Measurements from ENCODE around the gene ATP11B. TPM values are rescaled to one million over a fixed set of nuclear protein-coding genes. Genes with fewer than 3 reads are reported as not detected.

Gene ATP11B
- total and polyA plus RNA-seq, 2 experiments from 2014 or later = 5.8 to 24.7 TPM

- TF ChIP-seq, protein P1, sequence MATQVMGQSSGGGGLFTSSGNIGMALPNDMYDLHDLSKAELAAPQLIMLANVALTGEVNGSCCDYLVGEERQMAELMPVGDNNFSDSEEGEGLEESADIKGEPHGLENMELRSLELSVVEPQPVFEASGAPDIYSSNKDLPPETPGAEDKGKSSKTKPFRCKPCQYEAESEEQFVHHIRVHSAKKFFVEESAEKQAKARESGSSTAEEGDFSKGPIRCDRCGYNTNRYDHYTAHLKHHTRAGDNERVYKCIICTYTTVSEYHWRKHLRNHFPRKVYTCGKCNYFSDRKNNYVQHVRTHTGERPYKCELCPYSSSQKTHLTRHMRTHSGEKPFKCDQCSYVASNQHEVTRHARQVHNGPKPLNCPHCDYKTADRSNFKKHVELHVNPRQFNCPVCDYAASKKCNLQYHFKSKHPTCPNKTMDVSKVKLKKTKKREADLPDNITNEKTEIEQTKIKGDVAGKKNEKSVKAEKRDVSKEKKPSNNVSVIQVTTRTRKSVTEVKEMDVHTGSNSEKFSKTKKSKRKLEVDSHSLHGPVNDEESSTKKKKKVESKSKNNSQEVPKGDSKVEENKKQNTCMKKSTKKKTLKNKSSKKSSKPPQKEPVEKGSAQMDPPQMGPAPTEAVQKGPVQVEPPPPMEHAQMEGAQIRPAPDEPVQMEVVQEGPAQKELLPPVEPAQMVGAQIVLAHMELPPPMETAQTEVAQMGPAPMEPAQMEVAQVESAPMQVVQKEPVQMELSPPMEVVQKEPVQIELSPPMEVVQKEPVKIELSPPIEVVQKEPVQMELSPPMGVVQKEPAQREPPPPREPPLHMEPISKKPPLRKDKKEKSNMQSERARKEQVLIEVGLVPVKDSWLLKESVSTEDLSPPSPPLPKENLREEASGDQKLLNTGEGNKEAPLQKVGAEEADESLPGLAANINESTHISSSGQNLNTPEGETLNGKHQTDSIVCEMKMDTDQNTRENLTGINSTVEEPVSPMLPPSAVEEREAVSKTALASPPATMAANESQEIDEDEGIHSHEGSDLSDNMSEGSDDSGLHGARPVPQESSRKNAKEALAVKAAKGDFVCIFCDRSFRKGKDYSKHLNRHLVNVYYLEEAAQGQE (IDR thresholded peaks at IDR 0.05; ENCODE audit: unreplicated experiment) = no peak
- TF ChIP-seq CREB1 (CRISPR knock-in tag; IDR thresholded peaks at IDR 0.05; ENCODE audit: low read depth) = no peak
- no peak for TF ChIP-seq ZNF114 (CRISPR knock-in tag; IDR thresholded peaks at IDR 0.05)
- TF ChIP-seq EZH2 (IDR thresholded peaks at IDR 0.05; ENCODE audit: low read depth, unreplicated experiment) = no peak
- TF ChIP-seq, protein P2, sequence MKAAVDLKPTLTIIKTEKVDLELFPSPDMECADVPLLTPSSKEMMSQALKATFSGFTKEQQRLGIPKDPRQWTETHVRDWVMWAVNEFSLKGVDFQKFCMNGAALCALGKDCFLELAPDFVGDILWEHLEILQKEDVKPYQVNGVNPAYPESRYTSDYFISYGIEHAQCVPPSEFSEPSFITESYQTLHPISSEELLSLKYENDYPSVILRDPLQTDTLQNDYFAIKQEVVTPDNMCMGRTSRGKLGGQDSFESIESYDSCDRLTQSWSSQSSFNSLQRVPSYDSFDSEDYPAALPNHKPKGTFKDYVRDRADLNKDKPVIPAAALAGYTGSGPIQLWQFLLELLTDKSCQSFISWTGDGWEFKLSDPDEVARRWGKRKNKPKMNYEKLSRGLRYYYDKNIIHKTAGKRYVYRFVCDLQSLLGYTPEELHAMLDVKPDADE (IDR thresholded peaks at IDR 0.05) = no peak
- TF ChIP-seq POLR2AphosphoS5 (IDR thresholded peaks at IDR 0.05; ENCODE audit: low read depth) = no peak
- no peak for TF ChIP-seq ZNF331 (CRISPR knock-in tag; IDR thresholded peaks at IDR 0.05; ENCODE audit: low read depth)
- no peak for TF ChIP-seq JUNB (IDR thresholded peaks at IDR 0.05; ENCODE audit: unreplicated experiment)
These were observed 69.0 kb downstream of the ATP11B start (continued) for GRCh38 chr3:182862159-182862860.

GRCh38 chr3:182869059-182869458 is 75.8 kb downstream of the ATP11B start:
- Mint-ChIP-seq H3K27me3 (ENCODE audit: insufficient read depth, low read depth, poor library complexity) (peaks cover 1% of the 10 kb centered on the region), H3K4me3 (no peak overlapping the region), H3K4me1 (no peaks in the 10 kb centered on the region), H3K36me3 (ENCODE audit: low read depth) (peaks cover 13% of the 10 kb centered on the region), H3K27ac (no peak overlapping the region), H3K9me3 (no peaks in the 10 kb centered on the region; the same call in 2 of the 3 replicates)
- Histone ChIP-seq H3K36me3 (ENCODE audit: insufficient read depth) (peaks cover 10% of the 10 kb centered on the region), H3K4me1 (ENCODE audit: insufficient read depth) (no peaks in the 10 kb centered on the region), H3K9me2 (ENCODE audit: insufficient read depth) (no peaks in the 10 kb centered on the region), H3K4me3 (no peak overlapping the region), H3K27me3 (ENCODE audit: insufficient read depth) (no peaks in the 10 kb centered on the region), H3F3A (replicated peaks; ENCODE audit: low read depth) (no peaks in the 10 kb centered on the region), H3K4me2 (no peak overlapping the region), H4K20me1 (replicated peaks; ENCODE audit: insufficient read depth) (no peaks in the 10 kb centered on the region), H3K79me2 (replicated peaks; ENCODE audit: insufficient read depth) (no peaks in the 10 kb centered on the region), H2AFZ (no peak overlapping the region), H3K27ac (ENCODE audit: low read depth) (no peak overlapping the region)
- no peak for DNase-seq (ENCODE audit: low spot score)
- no peak for ATAC-seq
- TF ChIP-seq, protein P3, sequence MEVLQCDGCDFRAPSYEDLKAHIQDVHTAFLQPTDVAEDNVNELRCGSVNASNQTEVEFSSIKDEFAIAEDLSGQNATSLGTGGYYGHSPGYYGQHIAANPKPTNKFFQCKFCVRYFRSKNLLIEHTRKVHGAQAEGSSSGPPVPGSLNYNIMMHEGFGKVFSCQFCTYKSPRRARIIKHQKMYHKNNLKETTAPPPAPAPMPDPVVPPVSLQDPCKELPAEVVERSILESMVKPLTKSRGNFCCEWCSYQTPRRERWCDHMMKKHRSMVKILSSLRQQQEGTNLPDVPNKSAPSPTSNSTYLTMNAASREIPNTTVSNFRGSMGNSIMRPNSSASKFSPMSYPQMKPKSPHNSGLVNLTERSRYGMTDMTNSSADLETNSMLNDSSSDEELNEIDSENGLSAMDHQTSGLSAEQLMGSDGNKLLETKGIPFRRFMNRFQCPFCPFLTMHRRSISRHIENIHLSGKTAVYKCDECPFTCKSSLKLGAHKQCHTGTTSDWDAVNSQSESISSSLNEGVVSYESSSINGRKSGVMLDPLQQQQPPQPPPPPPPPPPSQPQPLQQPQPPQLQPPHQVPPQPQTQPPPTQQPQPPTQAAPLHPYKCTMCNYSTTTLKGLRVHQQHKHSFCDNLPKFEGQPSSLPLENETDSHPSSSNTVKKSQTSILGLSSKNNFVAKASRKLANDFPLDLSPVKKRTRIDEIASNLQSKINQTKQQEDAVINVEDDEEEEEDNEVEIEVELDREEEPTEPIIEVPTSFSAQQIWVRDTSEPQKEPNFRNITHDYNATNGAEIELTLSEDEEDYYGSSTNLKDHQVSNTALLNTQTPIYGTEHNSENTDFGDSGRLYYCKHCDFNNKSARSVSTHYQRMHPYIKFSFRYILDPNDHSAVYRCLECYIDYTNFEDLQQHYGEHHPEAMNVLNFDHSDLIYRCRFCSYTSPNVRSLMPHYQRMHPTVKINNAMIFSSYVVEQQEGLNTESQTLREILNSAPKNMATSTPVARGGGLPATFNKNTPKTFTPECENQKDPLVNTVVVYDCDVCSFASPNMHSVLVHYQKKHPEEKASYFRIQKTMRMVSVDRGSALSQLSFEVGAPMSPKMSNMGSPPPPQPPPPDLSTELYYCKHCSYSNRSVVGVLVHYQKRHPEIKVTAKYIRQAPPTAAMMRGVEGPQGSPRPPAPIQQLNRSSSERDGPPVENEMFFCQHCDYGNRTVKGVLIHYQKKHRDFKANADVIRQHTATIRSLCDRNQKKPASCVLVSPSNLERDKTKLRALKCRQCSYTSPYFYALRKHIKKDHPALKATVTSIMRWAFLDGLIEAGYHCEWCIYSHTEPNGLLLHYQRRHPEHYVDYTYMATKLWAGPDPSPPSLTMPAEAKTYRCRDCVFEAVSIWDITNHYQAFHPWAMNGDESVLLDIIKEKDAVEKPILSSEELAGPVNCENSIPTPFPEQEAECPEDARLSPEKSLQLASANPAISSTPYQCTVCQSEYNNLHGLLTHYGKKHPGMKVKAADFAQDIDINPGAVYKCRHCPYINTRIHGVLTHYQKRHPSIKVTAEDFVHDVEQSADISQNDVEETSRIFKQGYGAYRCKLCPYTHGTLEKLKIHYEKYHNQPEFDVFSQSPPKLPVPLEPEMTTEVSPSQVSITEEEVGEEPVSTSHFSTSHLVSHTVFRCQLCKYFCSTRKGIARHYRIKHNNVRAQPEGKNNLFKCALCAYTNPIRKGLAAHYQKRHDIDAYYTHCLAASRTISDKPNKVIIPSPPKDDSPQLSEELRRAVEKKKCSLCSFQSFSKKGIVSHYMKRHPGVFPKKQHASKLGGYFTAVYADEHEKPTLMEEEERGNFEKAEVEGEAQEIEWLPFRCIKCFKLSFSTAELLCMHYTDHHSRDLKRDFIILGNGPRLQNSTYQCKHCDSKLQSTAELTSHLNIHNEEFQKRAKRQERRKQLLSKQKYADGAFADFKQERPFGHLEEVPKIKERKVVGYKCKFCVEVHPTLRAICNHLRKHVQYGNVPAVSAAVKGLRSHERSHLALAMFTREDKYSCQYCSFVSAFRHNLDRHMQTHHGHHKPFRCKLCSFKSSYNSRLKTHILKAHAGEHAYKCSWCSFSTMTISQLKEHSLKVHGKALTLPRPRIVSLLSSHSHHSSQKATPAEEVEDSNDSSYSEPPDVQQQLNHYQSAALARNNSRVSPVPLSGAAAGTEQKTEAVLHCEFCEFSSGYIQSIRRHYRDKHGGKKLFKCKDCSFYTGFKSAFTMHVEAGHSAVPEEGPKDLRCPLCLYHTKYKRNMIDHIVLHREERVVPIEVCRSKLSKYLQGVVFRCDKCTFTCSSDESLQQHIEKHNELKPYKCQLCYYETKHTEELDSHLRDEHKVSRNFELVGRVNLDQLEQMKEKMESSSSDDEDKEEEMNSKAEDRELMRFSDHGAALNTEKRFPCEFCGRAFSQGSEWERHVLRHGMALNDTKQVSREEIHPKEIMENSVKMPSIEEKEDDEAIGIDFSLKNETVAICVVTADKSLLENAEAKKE (CRISPR knock-in tag; IDR thresholded peaks at IDR 0.05) = no peak
- TF ChIP-seq JUNB (IDR thresholded peaks at IDR 0.05; ENCODE audit: unreplicated experiment) (no peak), ZNF114 (CRISPR knock-in tag; IDR thresholded peaks at IDR 0.05) (no peak), ZNF331 (CRISPR knock-in tag; IDR thresholded peaks at IDR 0.05; ENCODE audit: low read depth) (no peak), POLR2AphosphoS5 (IDR thresholded peaks at IDR 0.05; ENCODE audit: low read depth) (no peak)
- TF ChIP-seq, protein P4, sequence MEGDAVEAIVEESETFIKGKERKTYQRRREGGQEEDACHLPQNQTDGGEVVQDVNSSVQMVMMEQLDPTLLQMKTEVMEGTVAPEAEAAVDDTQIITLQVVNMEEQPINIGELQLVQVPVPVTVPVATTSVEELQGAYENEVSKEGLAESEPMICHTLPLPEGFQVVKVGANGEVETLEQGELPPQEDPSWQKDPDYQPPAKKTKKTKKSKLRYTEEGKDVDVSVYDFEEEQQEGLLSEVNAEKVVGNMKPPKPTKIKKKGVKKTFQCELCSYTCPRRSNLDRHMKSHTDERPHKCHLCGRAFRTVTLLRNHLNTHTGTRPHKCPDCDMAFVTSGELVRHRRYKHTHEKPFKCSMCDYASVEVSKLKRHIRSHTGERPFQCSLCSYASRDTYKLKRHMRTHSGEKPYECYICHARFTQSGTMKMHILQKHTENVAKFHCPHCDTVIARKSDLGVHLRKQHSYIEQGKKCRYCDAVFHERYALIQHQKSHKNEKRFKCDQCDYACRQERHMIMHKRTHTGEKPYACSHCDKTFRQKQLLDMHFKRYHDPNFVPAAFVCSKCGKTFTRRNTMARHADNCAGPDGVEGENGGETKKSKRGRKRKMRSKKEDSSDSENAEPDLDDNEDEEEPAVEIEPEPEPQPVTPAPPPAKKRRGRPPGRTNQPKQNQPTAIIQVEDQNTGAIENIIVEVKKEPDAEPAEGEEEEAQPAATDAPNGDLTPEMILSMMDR (conservative IDR thresholded peaks at IDR 0.05; ENCODE audit: low read depth in 2 of 2) = no peak
